HG03565 (cell line): Measurements from ENCODE around the gene ZNF428.
"Not testable (repeated sequence)": the region's sequence is repeated elsewhere in the genome, so short reads cannot be mapped to it uniquely, and the experiment has no call there.

Experiments used
- ATAC-seq: cut with Tn5 transposase; IDR thresholded peaks from one replicate; pipeline ENCODE4 v1.9.1; 2021; ENCODE audit warnings: mild to moderate bottlenecking, moderate library complexity; ENCODE audit not compliant: unreplicated experiment

ZNF428 gene

GRCh38 chr19:43594710-43595604, 24.5 kb downstream of the ZNF428 start:
- ATAC-seq: peak; percentile 23

- ATAC-seq: no peak
Observed at GRCh38 chr19:43594081-43594697, 25.2 kb downstream of the ZNF428 start.

GRCh38 chr19:43592800-43593350, 26.6 kb downstream of the ZNF428 start:
- ATAC-seq: no peak

GRCh38 chr19:43591904-43592772, 27.3 kb downstream of the ZNF428 start:
- no peak for ATAC-seq

- ATAC-seq: no peak
Observed at GRCh38 chr19:43589678-43590077, 29.8 kb downstream of the ZNF428 start.

GRCh38 chr19:43589277-43589676, 30.2 kb downstream of the ZNF428 start:
- no peak for ATAC-seq

GRCh38 chr19:43587029-43587428, 32.4 kb downstream of the ZNF428 start:
- ATAC-seq: not testable (repeated sequence)

GRCh38 chr19:43586346-43586745, 33.1 kb downstream of the ZNF428 start:
- no peak for ATAC-seq

- ATAC-seq: no peak
Observed at GRCh38 chr19:43584484-43584883, 34.9 kb downstream of the ZNF428 start.

GRCh38 chr19:43582495-43582894, 36.9 kb downstream of the ZNF428 start:
- no peak for ATAC-seq

GRCh38 chr19:43581467-43581866, 38.0 kb downstream of the ZNF428 start:
- ATAC-seq: no peak

GRCh38 chr19:43578787-43579186, 40.6 kb downstream of the ZNF428 start:
- no peak for ATAC-seq

GRCh38 chr19:43575955-43576878, 43.2 kb downstream of the ZNF428 start:
- ATAC-seq: no peak

- peak; percentile 95 for ATAC-seq
Observed at GRCh38 chr19:43575156-43575950, 44.1 kb downstream of the ZNF428 start, which contains the start of the genes PINLYP and XRCC1. Gene PINLYP (plus strand): TSS chr19:43575801. CDS start chr19:43577192, 1,391 bp downstream. Gene XRCC1 (minus strand): TSS chr19:43575527. CDS start chr19:43575458, 69 bp downstream.

- no peak for ATAC-seq
Observed at GRCh38 chr19:43574424-43575155, 44.8 kb downstream of the ZNF428 start.

GRCh38 chr19:43572171-43572588, 47.2 kb downstream of the ZNF428 start:
- ATAC-seq: no peak

- no peak for ATAC-seq
Observed at GRCh38 chr19:43570174-43570791, 49.1 kb downstream of the ZNF428 start.

GRCh38 chr19:43569657-43570056, 49.8 kb downstream of the ZNF428 start:
- ATAC-seq: no peak
